ENCODE results near the gene IPMK.
A peak's percentile ranks its signal among the peaks of the same experiment; 100 is the strongest.
"Not testable (repeated sequence)": the region's sequence is repeated elsewhere in the genome, so short reads cannot be mapped to it uniquely, and the experiment has no call there.

The IPMK gene

DNA sequence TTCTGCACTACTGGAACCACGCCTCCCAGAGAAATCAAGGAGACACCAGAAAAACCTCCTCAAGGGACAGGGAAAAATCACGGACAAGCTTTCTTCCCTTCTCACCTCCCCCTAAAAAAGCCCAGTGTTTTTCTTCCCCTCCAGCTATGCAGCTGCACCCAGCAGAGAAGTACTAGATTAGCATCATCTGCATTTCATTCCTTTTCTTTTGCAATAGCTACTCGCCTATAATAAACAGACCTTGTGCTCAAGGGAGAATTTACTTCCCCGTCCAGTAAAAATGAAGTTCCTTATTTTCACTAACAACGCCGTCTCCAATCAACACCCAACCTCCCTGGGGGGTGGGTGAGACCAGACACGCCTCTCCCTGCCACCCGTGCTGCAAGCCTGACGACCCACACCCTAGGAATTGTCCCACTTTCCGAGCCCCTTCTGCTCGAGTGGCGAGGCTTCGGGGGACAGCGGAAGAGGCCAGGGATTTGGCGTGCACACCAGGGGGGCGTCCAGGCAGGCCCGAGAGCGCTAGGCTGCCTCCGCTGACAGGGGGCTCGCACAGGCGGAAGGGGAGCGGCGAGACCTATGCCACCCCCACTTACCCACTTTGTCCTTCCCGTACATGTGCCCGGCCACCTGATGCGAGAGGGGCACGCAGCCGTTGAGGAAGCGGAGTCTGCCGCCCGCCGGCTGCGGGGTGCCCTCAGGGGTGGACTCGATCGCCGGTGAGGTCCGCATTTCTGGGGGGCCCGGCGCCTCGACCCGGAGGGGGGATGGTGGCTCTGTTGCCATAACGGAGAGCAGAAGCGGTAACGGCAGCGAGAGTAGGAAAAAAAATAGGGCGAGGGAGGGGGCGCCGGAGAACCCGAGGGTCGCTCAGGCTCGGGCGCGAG is 625 bp downstream of the IPMK start:
- peak; percentile 21 for DNase-seq

GRCh38 chr10:58266003-58266825 is 1.5 kb downstream of the IPMK start:
- no peak for DNase-seq

DNA sequence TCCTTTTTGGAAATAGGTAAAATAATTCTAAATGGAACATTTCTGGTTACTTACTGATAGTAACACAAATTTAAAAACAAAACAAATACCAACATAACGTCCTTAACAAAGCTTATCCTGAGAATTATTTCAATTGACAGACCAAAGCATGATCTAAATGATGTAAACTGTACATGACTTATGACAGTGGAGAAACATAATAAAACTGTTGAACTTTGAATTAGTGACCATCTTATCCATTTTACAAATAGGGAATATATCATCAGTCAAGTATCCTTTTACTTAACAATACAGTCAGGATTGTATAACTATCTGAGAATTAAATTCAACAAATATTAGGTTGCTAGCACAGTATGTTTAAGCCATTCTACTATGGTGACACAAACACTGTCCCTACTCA is 2.4 kb downstream of the IPMK start:
- DNase-seq, result no peak

DNA sequence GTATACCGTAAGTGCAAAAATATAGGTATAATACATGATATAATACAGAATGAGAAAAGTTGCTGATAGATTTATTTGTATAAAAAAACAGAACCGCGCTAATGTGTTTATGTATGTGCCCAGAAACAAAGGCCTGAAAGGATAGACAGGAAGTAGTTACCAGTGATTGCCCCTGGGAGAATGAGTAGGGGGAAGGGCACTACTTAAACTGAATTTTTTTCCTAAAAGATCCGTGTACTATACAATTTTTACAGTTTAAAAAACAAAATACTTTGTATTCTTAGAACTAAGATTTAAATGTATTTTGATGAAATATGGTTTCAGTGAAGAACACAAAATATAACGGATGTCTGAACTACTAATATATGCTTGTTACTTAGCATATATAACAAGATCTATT is 2.9 kb downstream of the IPMK start:
- DNase-seq, result no peak

DNA sequence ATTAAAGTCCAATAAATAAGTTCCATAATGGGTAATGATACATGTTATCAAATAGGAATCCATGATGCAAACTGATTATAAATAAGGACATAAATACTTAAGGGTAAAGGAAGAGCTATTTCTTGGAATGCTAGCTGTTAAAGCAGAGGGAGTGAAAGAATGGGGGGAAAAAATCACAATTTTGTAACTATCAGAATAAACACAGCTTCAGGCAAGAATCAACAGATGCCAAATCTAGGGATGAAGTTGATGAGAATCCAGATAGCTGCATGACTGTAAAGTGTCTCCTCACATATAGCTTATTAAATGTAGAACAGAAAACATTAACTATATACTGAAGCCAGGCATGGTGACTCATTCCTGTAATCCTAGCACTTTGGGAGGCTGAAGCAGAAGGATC is 4.9 kb downstream of the IPMK start:
- DNase-seq, result no peak

DNA sequence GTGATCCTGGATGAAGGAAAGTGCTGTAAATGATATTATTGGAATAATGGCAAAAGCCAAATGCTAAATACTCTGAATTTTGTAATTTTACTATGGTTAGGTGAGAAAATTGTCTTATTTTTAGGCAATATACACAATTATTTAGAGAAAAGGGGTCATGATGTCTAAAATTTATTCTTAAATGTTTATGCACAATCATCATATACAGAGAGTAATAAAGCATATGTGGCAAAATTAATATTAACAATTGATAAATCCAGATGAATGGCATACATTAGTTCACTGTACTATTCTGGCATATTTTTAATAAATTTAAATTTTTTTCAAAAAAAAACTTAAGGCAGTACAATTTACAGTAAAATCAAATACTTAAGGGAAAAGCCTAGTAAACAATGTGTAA is 7.4 kb downstream of the IPMK start:
- DNase-seq, result no peak

GRCh38 chr10:58258977-58259692 is 8.6 kb downstream of the IPMK start:
- DNase-seq, result no peak

- not testable (repeated sequence) for DNase-seq
These were observed 11.5 kb downstream of the IPMK start for GRCh38 chr10:58256013-58256780.

DNA sequence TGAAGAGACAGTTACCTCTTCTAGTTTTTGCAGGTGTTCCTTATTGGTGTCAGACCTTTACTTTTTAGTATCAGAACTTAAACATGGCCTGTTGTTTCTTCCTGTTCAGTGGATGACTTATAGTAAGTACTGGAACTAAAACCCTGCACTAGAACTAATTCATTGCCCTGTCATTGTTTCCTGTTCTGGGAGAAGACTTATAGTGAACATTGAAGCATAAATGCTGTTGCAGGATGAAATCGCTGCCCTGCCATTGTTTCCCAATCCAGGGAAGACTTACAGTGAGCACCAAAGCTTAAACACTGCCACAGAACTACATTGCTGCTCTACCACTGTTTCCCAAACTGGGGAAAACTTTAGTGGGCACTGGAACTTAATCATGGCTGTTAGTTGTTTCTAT is 13.1 kb downstream of the IPMK start:
- no peak for DNase-seq

- DNase-seq, result no peak
These were observed 14.5 kb downstream of the IPMK start for GRCh38 chr10:58253184-58253583.

GRCh38 chr10:58244666-58245065 is 23.0 kb downstream of the IPMK start:
- DNase-seq, result not testable (repeated sequence)

GRCh38 chr10:58244242-58244641 is 23.5 kb downstream of the IPMK start:
- DNase-seq, result not testable (repeated sequence)

GRCh38 chr10:58243801-58244200 is 23.9 kb downstream of the IPMK start:
- not testable (repeated sequence) for DNase-seq

DNA sequence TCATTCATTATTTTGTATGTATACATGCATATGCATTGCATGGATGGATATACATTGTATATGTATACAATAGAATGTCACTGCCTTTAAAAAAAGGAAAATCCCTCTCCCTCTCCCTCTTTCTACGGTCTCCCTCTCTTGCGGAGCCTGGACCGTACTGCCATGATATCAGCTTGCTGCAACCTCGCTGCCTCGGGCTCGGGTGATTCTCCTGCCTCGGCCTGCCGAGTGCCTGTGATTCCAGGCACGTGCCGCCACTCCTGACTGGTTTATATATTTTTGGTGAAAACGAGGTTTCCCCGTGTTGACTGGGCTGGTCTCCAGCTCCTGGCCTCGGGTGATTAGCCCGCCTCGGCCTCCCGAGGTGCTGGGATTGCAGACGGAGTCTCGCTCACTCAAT is 24.4 kb downstream of the IPMK start:
- DNase-seq, result no peak

- no peak for DNase-seq
These were observed 26.3 kb downstream of the IPMK start for GRCh38 chr10:58241346-58241745.

GRCh38 chr10:58240531-58240930 is 27.2 kb downstream of the IPMK start:
- no peak for DNase-seq

- DNase-seq, result no peak
These were observed 28.0 kb downstream of the IPMK start for GRCh38 chr10:58239561-58240169.

GRCh38 chr10:58237014-58237834 is 30.5 kb downstream of the IPMK start:
- no peak for DNase-seq

DNA sequence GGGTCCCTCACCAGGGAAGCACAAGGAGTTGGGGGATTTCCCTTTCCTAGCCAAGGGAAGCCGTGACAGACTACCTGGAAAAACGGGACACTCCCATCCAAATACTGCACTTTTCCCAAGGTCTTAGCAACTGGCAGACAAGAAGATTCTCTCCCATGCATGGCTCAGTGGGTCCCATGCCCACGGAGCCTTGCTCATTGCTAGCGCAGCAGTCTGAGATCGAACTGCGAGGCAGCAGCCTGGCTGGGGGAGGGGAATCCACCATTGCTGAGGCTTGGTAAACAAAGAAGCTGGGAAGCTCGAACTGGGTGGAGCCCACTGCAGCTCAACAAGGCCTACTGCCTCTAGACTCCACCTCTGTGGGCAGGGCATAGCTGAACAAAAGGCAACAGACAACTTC is 37.8 kb downstream of the IPMK start:
- not testable (repeated sequence) for DNase-seq

DNA sequence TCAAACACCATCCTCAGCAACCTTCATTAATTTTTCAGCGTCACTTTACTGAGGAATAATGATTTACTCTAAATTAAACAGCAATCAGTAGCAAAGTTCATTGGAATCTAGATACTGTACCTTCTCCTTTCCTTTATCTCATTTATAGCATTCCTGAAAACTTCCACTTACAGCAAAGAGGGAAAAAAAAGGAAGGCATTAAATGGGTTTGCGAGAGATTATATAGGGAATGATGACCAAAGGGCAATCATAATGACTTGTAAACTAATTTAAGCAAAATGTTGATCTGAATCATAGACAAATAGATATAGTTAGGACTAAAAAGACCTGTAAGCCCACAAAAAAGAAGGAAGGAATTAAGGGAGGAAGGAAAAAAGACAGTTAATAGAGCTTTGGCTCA is 42.0 kb downstream of the IPMK start:
- DNase-seq, result no peak

All from T-helper 9 cell (primary cell).